AG04450 (cell line): ENCODE measurements around the gene PAPPA2. TPM values are rescaled to one million over a fixed set of nuclear protein-coding genes. Genes with fewer than 3 reads are reported as not detected.

Experiments
- CTCF ChIA-PET: fragments of 300-600, 350-600 bp; formaldehyde crosslinking; extraction: SDS; loops from one replicate; lab custom pipeline; 2022; ENCODE audit warnings: antibody characterized with exemption, inconsistent platforms; lab: Charles Lee
- POLR2A ChIA-PET: fragments of 350-600 bp; formaldehyde crosslinking; extraction: SDS; loops from one replicate; lab custom pipeline; 2021; ENCODE audit warnings: antibody characterized with exemption, inconsistent platforms; lab: Yijun Ruan, JAX
- DNase-seq: peaks from one replicate; pipeline ENCODE4 v3.0.0-alpha.2; 2011; ENCODE audit warnings: low read depth, low spot score
- H3K27ac ChIP-seq: one replicate; pipeline ENCODE4 v1.5.1; 2012; ENCODE audit warnings: low read depth, low read length, control low read depth
- H3K27me3 ChIP-seq: one replicate; pipeline ENCODE4 v1.6.0; 2012; ENCODE audit warnings: low read length; ENCODE audit not compliant: control insufficient read depth, insufficient read depth
- H3K4me3 ChIP-seq: 2 replicates; pipeline ENCODE4 v1.5.1; 2011; ENCODE audit warnings: mild to moderate bottlenecking, low read depth, low read length, control low read depth
- H3K9me3 ChIP-seq: 2 replicates; pipeline ENCODE4 v1.5.1; 2012; ENCODE audit warnings: low read length; ENCODE audit not compliant: control insufficient read depth, insufficient read depth
- CTCF ChIP-seq: IDR thresholded peaks from 2 replicates; pipeline ENCODE4 v1.5.1; 2011; ENCODE audit warnings: low read depth, low read length, control low read depth, inconsistent platforms
- polyA plus RNA-seq: library from polyadenylated mRNA; depleted of rRNA; stranded (reverse); fragments of >200 nt; gene quantifications from 2 replicates; pipeline ENCODE4 v1.2.3, GENCODE V29; 2011

PAPPA2 gene
- polyA plus RNA-seq, 1 experiment = 0.29 TPM

GRCh38 chr1:176566004-176566975, 103.3 kb downstream of the PAPPA2 start:
- no peak for DNase-seq
- ChIA-PET POLR2A (no interaction called here), CTCF (interaction anchor here (1.1 kb wide), 1 partner anchor 125 kb away, joined by 3 read pairs; no protein-coding TSS in a partner anchor)
- no peaks in the 10 kb centered on the region for H3K27me3 ChIP-seq
- H3K4me3 ChIP-seq = no peak overlapping the region
- H3K27ac ChIP-seq = no peak overlapping the region
- no peaks in the 10 kb centered on the region; the same call in 1 of the 2 replicates for H3K9me3 ChIP-seq
- TF ChIP-seq CTCF = no peak

DNA sequence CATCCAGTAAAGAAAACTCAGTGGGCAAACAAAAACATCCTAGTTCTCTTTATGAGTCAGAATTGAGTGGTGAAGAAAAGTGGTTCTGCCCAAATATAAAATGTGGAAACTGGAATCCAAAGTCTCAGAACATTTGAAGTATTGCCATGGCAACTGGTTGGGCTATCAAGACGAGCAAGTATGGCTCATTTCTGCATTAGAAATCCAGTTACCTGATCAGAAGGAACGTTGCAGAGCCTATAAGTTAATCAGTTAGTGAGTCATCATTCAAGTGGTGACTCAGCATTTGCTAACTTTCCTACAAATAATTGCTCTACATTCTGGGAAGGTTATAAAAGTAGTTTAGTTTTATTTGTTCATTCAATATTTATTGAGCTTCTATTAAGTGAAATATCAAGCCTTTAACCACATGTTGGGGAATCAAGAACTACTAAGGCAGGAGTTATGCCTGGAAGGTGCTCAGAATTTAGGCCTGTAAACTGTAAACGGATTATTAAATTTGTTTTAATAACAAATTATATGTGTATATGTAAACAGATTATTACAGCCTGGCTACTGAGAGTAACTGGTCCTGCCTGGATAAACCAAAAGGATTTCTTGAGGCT, 104.3 kb downstream of the PAPPA2 start:
- Histone ChIP-seq H3K27me3 (no peaks in the 10 kb centered on the region), H3K27ac (no peak overlapping the region), H3K4me3 (no peak overlapping the region), H3K9me3 (no peaks in the 10 kb centered on the region; the same call in 1 of the 2 replicates)
- ChIA-PET POLR2A (no interaction called here), CTCF (interaction anchor here (0.6 kb wide), 1 partner anchor 135 kb away, joined by 3 read pairs; no protein-coding TSS in a partner anchor)
- TF ChIP-seq CTCF = no peak
- DNase-seq = no peak

- CTCF ChIA-PET = no interaction called here
- POLR2A ChIA-PET = no interaction called here
Measured at GRCh38 chr1:176568185-176568584, 105.2 kb downstream of the PAPPA2 start.

GRCh38 chr1:176574756-176575155, 111.8 kb downstream of the PAPPA2 start:
- DNase-seq = no peak
- ChIA-PET CTCF (no interaction called here), POLR2A (no interaction called here)
- no peak overlapping the region for H3K27ac ChIP-seq
- TF ChIP-seq CTCF = no peak
- H3K27me3 ChIP-seq = no peaks in the 10 kb centered on the region
- no peaks in the 10 kb centered on the region; the same call in 1 of the 2 replicates for H3K9me3 ChIP-seq
- no peak overlapping the region for H3K4me3 ChIP-seq

More at GRCh38 chr1:176568185-176568584, 105.2 kb downstream of the PAPPA2 start:
- H3K27ac ChIP-seq = no peak overlapping the region
- H3K9me3 ChIP-seq = no peaks in the 10 kb centered on the region; the same call in 1 of the 2 replicates
- DNase-seq = no peak
- no peak overlapping the region for H3K4me3 ChIP-seq
- H3K27me3 ChIP-seq = no peaks in the 10 kb centered on the region
- TF ChIP-seq CTCF = no peak
